Prostate gland (tissue), 2 donors: ENCODE measurements around the gene MGAT4A.
"Not testable (repeated sequence)": the region's sequence is repeated elsewhere in the genome, so short reads cannot be mapped to it uniquely, and the experiment has no call there.

ENCODE experiments used
- CTCF ChIP-seq, 4 experiments: fragments of 200-600 bp in 2 of 4; fragments of 450-650 bp in 2 of 4; sonication (generic) in 2 of 4; IDR thresholded peaks; 1 replicate in 3 of 4; 2 replicates in 1 of 4; pipeline ENCODE4 v1.5.1; 2016 to 2019; ENCODE audit warnings: antibody characterized with exemption in 4 of 4, mild to moderate bottlenecking in 2 of 4, moderate library complexity in 2 of 4
- POLR2AphosphoS5 ChIP-seq: sonication (generic); formaldehyde crosslinking; IDR thresholded peaks from one replicate; pipeline ENCODE4 v1.6.1; 2017; ENCODE audit warnings: antibody characterized with exemption

DNA sequence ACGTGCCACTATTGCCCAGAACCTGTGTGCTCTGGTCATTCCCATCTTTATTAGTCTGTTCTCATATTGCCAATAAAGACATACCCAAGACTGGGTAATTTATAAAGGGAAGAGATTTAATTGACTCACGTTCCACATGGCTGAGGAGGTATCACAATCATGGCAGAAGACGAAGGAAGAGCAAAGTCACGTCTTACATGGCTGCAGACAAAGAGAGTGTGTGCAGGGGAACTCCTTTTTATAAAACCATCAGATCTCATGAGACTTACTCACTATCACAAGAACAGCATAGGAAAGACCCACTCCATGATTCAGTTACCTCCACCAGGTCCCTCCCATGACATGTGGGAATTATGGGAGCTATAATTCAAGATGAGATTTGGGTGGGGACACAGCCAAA lies 21.8 kb upstream of the MGAT4A start:
- TF ChIP-seq POLR2AphosphoS5; CTCF (IDR thresholded peaks at IDR 0.05): not testable (repeated sequence)
